BLaER1 treated with 17β-estradiol and CSF1 and Interleukin-3, amounts not matched to agents 10 nM and 100 nM (cell line): ENCODE measurements around the gene DPEP3.

Experiments
- H3K27ac ChIP-seq, 11 experiments: shearing (Covaris generic); formaldehyde crosslinking; 2 replicates each; pipeline ENCODE4 v1.8.1; 2022
- H3K27me3 ChIP-seq, 11 experiments: shearing (Covaris generic); formaldehyde crosslinking; 2 replicates each; pipeline ENCODE4 v1.8.1; 2022
- H3K36me3 ChIP-seq, 11 experiments: shearing (Covaris generic); formaldehyde crosslinking; 2 replicates each; pipeline ENCODE4 v1.8.1; 2022
- H3K4me1 ChIP-seq, 10 experiments: shearing (Covaris generic); formaldehyde crosslinking; 2 replicates each; pipeline ENCODE4 v1.8.1; 2022
- H3K4me2 ChIP-seq, 11 experiments: shearing (Covaris generic); formaldehyde crosslinking; 2 replicates each; pipeline ENCODE4 v1.8.1; 2022
- H3K4me3 ChIP-seq, 10 experiments: shearing (Covaris generic); formaldehyde crosslinking; 2 replicates each; pipeline ENCODE4 v1.8.1; 2022
- H3K9ac ChIP-seq, 11 experiments: shearing (Covaris generic); formaldehyde crosslinking; 2 replicates each; pipeline ENCODE4 v1.8.1; 2022
- H3K9me3 ChIP-seq, 11 experiments: shearing (Covaris generic); formaldehyde crosslinking; replicated peaks in 1 of 11; 2 replicates each; pipeline ENCODE4 v1.8.1; 2022
- H4K20me1 ChIP-seq, 11 experiments: shearing (Covaris generic); formaldehyde crosslinking; 2 replicates each; pipeline ENCODE4 v1.8.1; 2022
- Cebpa-rat ChIP-seq, 11 experiments: shearing (Covaris generic); IDR thresholded peaks; 2 replicates each; pipeline ENCODE4 v1.8.1; 2022

DPEP3 gene

DNA sequence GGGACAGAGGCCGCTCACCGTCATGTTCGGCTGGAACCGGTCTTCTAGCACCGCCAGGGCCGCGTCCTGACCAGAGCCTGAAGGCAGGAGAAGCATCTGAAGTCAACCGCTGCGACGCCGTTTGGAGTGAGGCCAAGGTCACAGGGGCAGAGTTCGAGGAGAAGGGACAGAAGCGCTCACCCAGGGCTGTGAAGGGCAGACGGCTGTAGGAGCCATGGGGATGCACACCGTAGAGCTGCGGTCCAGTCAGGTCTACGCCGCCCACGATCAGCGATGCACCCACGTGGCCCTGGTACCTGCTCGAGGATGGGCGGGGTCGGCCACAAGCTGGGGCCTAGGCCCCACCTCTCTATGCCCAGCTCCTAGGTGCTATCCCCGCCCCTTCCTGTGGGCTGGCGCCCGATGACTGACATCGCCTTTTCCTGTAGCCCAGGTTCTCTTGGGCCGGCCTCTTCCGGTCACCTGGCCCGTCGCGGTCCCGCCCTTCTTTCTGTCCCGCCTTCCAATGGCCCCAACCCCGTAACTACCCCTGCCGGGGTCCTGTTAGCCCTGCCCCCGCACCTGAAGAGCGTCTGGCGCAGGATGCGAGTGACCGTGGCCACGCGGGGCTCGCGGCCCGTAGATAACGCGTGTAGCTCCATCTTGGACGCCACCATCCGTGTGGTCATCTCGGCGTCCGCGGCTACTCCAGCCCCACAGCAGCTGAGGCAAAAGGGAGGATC is 44.7 kb downstream of the DPEP3 start:
- Histone ChIP-seq H3K27ac (peak overlapping the region; percentile 81 to 98 (median 94)), H3K4me2 (peak overlapping the region; percentile 75 to 96 (median 94)), H3K27me3 (no peaks in the 10 kb centered on the region), H3K9me3 (no peaks in the 10 kb centered on the region), H3K36me3 (peaks cover 39 to 62% (median 48%) of the 10 kb centered on the region in 11 experiments), H3K9ac (peak overlapping the region; percentile 89 to 98 (median 93)), H4K20me1 (peaks cover 19 to 50% (median 41%) of the 10 kb centered on the region in 11 experiments), H3K4me1 (peaks cover 37 to 53% (median 45%) of the 10 kb centered on the region in 10 experiments), H3K4me3 (peak overlapping the region; percentile 73 to 97 (median 90))
- no peak for TF ChIP-seq Cebpa-rat (IDR thresholded peaks at IDR 0.05)

DNA sequence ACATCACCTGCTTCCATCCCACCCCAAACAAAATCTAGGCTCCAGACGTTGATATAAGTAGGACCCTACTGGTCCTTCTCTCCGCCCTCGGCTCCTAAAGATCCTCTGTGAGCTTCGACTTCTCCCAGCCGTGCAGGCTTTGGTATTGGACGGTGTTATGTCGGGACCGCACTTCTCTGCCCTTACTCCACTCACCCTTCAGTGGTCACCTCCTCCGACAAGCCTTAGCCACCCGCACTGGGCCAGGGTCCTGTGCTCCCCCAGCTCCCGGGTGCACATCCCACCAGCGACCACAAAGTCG is 45.2 kb downstream of the DPEP3 start:
- peaks cover 19 to 52% (median 45%) of the 10 kb centered on the region in 11 experiments for H4K20me1 ChIP-seq
- H3K36me3 ChIP-seq = peaks cover 44 to 62% (median 53%) of the 10 kb centered on the region in 11 experiments
- peak overlapping the region; percentile 89 to 98 (median 93); a peak in 20 of 22 replicates for H3K9ac ChIP-seq
- H3K27ac ChIP-seq = peak overlapping the region in 10 of 11 experiments; percentile 83 to 98 (median 94); a peak in 17 of 22 replicates
- no peaks in the 10 kb centered on the region for H3K27me3 ChIP-seq
- TF ChIP-seq Cebpa-rat (IDR thresholded peaks at IDR 0.05) = no peak
- H3K4me2 ChIP-seq = peak overlapping the region; percentile 75 to 96 (median 94)
- H3K4me3 ChIP-seq = peak overlapping the region; percentile 73 to 97 (median 90)
- peaks cover 32 to 48% (median 41%) of the 10 kb centered on the region in 10 experiments for H3K4me1 ChIP-seq
- H3K9me3 ChIP-seq = no peaks in the 10 kb centered on the region

DNA sequence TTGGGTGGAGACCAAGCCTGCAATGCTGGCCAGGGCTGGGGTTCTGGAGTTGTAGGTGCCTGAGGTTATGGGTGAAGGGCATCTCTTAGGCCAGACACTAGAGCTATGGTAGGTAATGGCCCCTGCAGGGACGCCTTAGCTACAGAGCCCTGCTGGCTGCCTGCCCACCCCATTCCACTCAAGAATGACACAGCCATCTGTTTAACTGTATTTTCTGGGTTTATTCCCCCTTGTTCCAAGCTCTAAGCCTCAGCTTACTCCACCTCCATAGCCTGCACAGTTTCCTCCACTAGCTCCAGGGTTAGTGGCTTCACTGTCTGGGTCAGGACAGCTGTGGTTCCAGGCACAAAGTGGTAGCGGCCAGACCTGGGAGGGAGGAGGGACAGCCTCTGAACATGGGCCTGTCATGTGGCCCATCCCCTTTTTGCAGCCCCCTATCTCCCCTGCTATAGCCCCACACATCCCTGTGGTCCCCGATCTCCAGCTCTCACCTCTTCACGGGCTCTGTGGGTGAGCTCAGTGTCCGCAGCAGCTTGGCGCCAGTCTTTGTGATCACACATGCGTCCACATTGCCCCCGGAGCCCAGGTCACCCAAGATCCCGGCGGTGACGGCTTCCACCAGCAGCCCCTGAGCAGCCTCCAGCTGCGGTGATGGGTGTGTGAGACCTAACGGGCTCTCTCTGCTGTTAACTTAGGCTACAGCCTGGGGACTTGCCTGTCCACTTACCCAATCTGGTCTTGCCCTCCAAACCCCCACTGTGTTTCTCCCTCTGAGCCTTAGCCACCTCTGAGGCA is 45.8 kb downstream of the DPEP3 start:
- H3K4me2 ChIP-seq = peak overlapping the region; percentile 75 to 96 (median 94)
- no peaks in the 10 kb centered on the region for H3K27me3 ChIP-seq
- no peak for TF ChIP-seq Cebpa-rat (IDR thresholded peaks at IDR 0.05)
- no peaks in the 10 kb centered on the region for H3K9me3 ChIP-seq
- H3K9ac ChIP-seq = peak overlapping the region; percentile 89 to 98 (median 93); a peak in 18 of 22 replicates
- H3K36me3 ChIP-seq = peaks cover 45 to 62% (median 59%) of the 10 kb centered on the region in 11 experiments
- H3K4me1 ChIP-seq = peaks cover 30 to 44% (median 36%) of the 10 kb centered on the region in 10 experiments
- H4K20me1 ChIP-seq = peaks cover 20 to 57% (median 51%) of the 10 kb centered on the region in 11 experiments
- peak overlapping the region in 8 of 10 experiments; percentile 75 to 97 (median 90); a peak in 13 of 20 replicates for H3K4me3 ChIP-seq
- peak overlapping the region in 5 of 11 experiments; percentile 4 to 98 (median 96); a peak in 8 of 22 replicates for H3K27ac ChIP-seq

DNA sequence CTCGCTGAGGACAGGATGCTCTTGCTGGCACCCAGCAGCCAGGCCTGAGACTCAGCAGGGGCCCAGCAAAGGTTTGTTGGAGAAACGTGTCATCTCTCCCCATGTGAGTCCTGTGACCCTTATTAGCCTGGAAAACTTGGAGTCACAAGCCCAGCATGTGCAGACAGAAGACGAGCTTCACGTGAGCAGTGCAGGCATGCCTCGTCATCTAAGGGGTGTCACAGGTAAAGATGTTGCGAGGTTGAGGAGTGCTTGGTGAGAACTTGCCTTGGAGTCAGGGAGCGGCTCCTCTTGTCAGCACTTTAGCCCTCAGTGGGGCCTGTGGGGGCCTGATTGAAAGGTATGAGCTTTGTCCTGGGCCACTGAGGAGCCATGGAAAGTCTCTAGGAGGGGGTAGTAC is 46.5 kb downstream of the DPEP3 start:
- no peaks in the 10 kb centered on the region for H3K9me3 ChIP-seq
- peaks cover 26 to 64% (median 58%) of the 10 kb centered on the region in 11 experiments for H4K20me1 ChIP-seq
- peaks cover 30 to 44% (median 40%) of the 10 kb centered on the region in 10 experiments for H3K4me1 ChIP-seq
- H3K36me3 ChIP-seq = peaks cover 45 to 68% (median 63%) of the 10 kb centered on the region in 11 experiments
- H3K4me3 ChIP-seq = no peak overlapping the region
- peak overlapping the region in 9 of 11 experiments; percentile 9 to 98 (median 94); a peak in 6 of 22 replicates for H3K9ac ChIP-seq
- H3K27ac ChIP-seq = 0 out of 22 replicates have a peak overlapping the region, but pooled peaks of 2 of the 11 experiments have one; percentile 4 to 96
- TF ChIP-seq Cebpa-rat (IDR thresholded peaks at IDR 0.05) = no peak
- no peaks in the 10 kb centered on the region for H3K27me3 ChIP-seq
- H3K4me2 ChIP-seq = no peak overlapping the region; a peak in 1 of 22 replicates

- Histone ChIP-seq H3K27me3 (no peaks in the 10 kb centered on the region), H3K4me3 (no peak overlapping the region), H3K27ac (no peak overlapping the region), H4K20me1 (peaks cover 38 to 77% (median 71%) of the 10 kb centered on the region in 11 experiments), H3K9ac (0 out of 22 replicates have a peak overlapping the region, but pooled peaks of 1 of the 11 experiments have one; percentile 1), H3K4me2 (no peak overlapping the region), H3K9me3 (no peaks in the 10 kb centered on the region), H3K36me3 (peaks cover 54 to 80% (median 76%) of the 10 kb centered on the region in 11 experiments), H3K4me1 (peaks cover 22 to 50% (median 46%) of the 10 kb centered on the region in 10 experiments)
- TF ChIP-seq Cebpa-rat (IDR thresholded peaks at IDR 0.05) = no peak
These were observed 47.8 kb downstream of the DPEP3 start for GRCh38 chr16:67932462-67932840.

GRCh38 chr16:67931712-67932461 is 48.4 kb downstream of the DPEP3 start, which contains the start of gene CTRL:
CTRL (minus strand) TSS chr16:67931862; CDS start chr16:67931852, 10 bp downstream.
- 0 out of 22 replicates have a peak within 1 kb of the TSS, but pooled peaks of 1 of the 11 experiments have one; percentile 1 for H3K9ac ChIP-seq
- peaks cover 57 to 85% (median 78%) of the 10 kb centered on the region in 11 experiments for H3K36me3 ChIP-seq
- H3K9me3 ChIP-seq = no peaks in the 10 kb centered on the region
- H3K4me2 ChIP-seq = no peak within 1 kb of the TSS
- H3K27me3 ChIP-seq = no peaks in the 10 kb centered on the region
- H3K4me1 ChIP-seq = peaks cover 18 to 50% (median 46%) of the 10 kb centered on the region in 10 experiments
- H3K4me3 ChIP-seq = no peak within 1 kb of the TSS
- TF ChIP-seq Cebpa-rat (IDR thresholded peaks at IDR 0.05) = no peak
- H3K27ac ChIP-seq = no peak within 1 kb of the TSS
- peaks cover 44 to 83% (median 77%) of the 10 kb centered on the region in 11 experiments for H4K20me1 ChIP-seq

DNA sequence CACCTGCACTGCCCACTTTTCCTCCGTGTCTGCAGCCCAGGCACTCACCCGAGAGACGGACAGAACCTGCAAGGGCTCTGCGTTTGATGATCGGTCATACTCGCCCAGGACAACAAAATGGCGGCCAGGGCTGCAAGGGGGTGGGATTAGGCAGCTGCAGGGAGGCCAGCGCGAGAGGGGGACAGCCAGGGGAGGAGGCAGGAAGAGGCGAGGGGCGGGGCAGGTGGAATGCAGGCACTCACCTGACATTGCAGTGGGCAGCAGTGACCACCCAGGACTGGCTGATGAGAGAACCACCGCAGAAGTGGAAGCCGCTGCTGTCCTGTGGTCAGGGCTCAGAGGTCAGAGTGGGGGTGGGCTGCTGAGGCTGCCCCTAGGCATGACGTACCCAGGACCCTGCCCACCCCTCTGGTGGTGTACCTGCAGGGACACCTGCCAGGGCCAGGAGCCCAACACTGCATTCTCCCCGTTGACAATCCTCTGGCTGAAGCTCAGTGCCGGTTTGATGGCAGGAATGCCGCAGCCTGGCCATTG is 49.6 kb downstream of the DPEP3 start:
- peaks cover 54 to 94% (median 88%) of the 10 kb centered on the region in 11 experiments for H4K20me1 ChIP-seq
- H3K27ac ChIP-seq = no peak overlapping the region
- no peaks in the 10 kb centered on the region for H3K9me3 ChIP-seq
- H3K9ac ChIP-seq = no peak overlapping the region
- H3K27me3 ChIP-seq = no peaks in the 10 kb centered on the region
- no peak for TF ChIP-seq Cebpa-rat (IDR thresholded peaks at IDR 0.05)
- H3K4me3 ChIP-seq = no peak overlapping the region
- H3K4me1 ChIP-seq = peaks cover 29 to 61% (median 56%) of the 10 kb centered on the region in 10 experiments
- peaks cover 57 to 85% (median 78%) of the 10 kb centered on the region in 11 experiments for H3K36me3 ChIP-seq
- no peak overlapping the region for H3K4me2 ChIP-seq

DNA sequence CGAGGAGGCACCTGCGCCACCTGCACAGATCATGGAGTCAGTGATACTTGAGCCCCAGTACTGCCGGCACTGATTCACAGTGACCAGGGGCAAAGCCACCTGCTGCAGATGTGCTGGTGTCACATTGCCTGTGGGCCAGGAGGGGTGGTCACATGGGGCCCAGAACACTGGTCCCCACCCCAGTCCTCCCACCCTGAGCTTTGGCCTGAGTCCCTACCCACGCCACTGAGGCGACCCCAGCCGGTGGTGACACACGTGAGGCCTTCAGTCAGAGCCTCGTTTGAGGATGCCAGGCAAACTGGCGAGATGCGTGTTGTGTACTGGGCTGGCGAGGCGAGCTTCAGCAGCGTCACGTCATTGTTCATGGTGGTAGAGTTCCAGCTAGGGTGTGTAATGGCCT is 50.1 kb downstream of the DPEP3 start:
- Histone ChIP-seq H3K4me3 (no peak overlapping the region), H3K36me3 (peaks cover 56 to 81% (median 74%) of the 10 kb centered on the region in 11 experiments)
- TF ChIP-seq Cebpa-rat (IDR thresholded peaks at IDR 0.05) = no peak

More for the DNA sequence above, 50.1 kb downstream of the DPEP3 start:
- Histone ChIP-seq H3K9ac (no peak overlapping the region), H3K9me3 (no peaks in the 10 kb centered on the region), H4K20me1 (peaks cover 56 to 95% (median 90%) of the 10 kb centered on the region in 11 experiments), H3K27ac (no peak overlapping the region), H3K4me2 (no peak overlapping the region), H3K27me3 (no peaks in the 10 kb centered on the region), H3K4me1 (peaks cover 30 to 62% (median 57%) of the 10 kb centered on the region in 10 experiments)
